HG02763 (cell line): ENCODE data around the gene TM9SF3.

Source experiments
- ATAC-seq: cut with Tn5 transposase; IDR thresholded peaks from one replicate; pipeline ENCODE4 v1.9.1; 2021; ENCODE audit warnings: mild to moderate bottlenecking, moderate library complexity; ENCODE audit not compliant: unreplicated experiment

TM9SF3 gene

DNA sequence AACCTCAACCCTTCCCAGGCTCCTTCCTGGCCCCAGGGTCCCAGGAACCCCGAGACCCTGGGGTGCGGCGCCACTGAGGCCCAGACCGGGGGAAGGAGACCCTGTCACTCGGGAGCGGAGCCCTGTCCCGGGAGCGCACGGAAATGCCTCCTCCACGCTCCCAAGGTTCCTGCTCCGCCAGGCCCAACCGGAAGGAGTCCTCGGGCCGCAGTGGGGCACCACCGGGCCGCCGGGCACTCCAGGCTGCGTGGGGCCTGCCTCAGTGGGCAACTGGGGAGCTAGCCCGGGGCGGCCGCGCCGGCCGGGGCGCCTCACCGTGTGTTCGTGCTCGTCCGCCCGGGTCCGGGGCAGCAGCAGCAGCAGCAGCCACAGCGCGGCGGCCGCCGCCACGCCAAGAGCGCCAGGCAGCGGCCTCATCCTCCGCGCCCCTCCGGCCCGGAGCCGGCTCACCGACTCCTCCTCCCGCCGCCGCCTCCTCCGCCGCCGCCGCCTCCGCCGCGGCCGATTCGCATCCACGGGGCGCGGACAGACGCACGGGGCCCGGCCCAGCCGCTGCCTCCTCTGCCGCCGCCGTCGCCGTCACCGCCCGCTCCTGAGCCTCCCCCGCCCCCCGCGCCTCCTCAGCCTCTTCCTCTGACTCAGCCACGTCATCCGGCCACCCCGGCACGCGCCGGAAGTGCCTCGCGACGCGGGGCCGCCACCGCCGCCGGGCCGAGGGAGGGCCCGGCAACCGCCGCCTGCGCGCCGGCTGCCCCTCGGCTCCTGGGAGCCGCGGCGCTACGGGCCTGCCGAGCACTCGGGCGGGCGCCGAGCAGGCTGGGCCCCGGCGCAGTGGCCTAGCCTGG is at the start of gene TM9SF3:
TM9SF3 (minus strand) TSS at position 594 of the 845 bp plus-strand sequence; CDS start at position 417, 177 bp downstream.
- ATAC-seq: peak; percentile 79

DNA sequence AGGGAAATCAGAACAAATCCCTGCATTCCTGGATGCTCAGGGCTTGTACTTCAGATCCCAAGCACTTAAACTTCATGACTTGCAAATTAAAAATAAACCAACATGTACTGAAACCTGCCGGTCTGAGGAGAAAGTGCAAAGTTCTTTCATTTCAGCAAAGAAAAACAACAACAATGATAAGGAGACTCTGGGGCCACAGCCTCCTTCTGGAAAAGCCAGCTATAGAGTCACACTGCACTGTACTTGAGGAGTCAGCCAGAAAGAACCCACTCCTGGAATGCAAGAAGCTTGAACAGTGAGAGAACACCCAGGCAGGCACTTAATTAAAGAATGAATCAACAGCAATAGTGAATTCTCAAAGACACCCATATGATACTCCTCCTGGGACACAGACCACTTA is 49.7 kb upstream of the TM9SF3 start:
- ATAC-seq: no peak

DNA sequence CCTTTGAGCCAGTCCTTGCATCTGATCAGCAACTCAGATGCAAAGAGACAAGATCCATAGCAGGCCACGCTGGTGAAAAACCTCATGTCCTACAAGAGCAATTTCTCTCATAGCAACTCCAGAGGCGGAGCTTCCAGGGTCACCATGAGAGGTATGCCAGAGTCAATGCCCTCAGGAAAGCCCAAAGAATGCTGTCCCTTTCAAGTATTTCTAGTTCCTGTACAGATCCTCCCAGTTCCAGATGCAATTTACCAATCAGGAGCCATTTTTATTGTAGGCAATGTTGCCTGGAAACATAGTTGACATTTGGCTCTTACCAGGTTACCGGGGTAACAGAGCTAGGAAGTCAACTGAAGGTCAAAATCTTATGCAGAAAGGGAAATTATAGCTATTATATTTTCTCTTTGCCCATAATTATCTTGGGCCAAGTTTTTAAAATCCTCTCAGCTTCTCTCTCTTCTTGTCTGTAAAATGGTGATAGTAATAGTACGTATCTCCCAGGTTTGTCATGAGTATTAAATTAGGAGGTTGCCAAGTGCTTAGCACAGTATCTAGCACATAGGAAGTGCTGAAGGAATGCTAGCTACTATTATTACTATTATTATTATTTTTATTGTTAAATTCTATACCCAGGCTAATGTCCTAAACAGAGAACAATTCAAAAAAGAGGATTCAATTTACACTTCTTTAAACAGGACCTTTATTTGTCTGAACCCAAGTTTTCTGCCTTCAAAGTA is 46.3 kb upstream of the TM9SF3 start:
- ATAC-seq: no peak

DNA sequence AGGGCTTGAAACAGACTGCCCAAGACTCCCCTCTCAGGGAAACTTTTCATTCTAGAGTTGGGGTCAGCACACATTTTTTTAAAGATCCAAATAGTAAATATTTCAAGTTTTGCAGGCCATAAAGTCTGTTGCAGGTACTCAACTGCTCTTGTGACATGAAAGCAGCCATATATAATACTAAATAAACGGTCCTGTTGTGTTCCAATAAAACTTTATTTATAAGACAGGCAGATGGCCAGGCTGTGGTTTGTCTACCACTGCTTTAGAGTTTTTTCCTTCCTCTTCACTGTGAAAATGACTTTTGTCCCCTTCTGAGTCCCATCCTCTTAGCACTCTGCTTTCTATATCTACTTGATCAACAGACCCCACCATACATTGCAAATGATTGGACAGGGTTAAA is 40.5 kb upstream of the TM9SF3 start:
- ATAC-seq: no peak

DNA sequence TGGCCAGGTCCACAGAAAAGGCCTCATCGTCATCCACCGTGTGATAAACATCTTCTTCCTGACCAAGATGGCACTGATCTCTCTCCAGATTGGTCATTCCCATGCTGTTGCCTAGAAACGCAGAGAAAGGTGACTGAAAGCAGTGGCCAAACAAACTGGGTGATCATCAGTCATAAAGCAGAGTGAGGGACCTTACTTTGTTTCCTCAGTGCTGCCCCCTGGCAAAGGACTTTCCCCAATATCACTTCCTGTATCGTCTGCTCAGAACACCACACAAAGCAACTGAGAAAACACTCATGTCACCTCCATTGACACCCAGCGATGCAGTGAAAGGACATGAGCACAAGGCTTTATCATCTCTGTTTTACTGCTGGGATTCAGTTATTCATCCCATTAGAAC is 40.0 kb upstream of the TM9SF3 start:
- no peak for ATAC-seq

DNA sequence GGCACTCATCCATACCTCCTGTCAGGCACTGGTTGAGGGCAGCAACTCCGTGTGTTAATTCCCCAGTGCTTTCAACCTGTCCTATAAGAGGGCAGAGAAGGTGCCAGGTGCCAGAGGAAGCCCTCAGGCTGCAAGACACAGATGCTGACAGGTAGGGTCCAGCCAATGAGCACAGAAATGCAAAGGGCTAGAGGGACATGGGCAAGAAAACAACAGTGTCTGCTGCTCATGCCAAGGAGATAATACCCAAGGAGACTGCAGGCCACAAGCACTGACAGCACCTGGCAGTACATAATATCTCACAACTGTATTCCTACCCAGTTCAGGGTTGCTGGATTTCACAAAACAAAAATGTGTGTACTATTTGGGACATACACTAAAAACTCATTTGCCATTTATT is 38.4 kb upstream of the TM9SF3 start:
- ATAC-seq: no peak

DNA sequence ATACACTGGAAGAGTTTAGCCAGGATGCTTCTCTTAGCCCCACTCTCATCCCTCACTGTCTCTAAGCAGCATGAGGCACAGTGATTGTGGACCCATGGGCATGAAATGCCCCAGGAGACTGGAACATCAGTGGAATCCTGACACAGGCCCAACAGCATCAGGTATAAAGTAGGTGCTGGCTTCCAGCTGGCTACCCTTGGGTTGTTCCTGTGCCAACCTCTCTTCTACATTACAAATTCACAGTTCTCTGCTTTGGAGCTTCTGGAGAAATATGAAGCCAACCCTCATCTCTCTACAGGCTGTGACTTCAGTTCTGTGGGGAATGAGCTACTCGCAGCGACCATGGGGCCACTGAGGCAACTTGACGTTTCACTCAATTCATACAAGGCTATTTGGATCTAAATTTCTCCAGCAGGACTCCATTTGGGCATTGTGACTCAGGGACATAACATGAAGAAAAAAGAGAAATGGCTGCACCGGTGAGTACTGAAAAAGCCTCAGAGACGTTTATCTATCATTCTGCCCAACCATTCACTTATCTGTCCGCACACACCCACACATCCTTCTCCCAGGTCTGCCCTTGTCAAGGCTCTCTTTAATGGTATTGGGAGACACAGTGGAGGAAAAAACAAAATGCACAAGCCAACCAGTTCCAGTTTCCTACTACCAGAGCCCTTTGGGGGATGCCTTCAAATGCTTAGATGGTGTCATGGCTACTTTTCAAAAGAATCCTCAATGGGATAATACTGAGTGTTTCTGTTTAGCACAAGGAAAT is 35.4 kb upstream of the TM9SF3 start:
- ATAC-seq: no peak

DNA sequence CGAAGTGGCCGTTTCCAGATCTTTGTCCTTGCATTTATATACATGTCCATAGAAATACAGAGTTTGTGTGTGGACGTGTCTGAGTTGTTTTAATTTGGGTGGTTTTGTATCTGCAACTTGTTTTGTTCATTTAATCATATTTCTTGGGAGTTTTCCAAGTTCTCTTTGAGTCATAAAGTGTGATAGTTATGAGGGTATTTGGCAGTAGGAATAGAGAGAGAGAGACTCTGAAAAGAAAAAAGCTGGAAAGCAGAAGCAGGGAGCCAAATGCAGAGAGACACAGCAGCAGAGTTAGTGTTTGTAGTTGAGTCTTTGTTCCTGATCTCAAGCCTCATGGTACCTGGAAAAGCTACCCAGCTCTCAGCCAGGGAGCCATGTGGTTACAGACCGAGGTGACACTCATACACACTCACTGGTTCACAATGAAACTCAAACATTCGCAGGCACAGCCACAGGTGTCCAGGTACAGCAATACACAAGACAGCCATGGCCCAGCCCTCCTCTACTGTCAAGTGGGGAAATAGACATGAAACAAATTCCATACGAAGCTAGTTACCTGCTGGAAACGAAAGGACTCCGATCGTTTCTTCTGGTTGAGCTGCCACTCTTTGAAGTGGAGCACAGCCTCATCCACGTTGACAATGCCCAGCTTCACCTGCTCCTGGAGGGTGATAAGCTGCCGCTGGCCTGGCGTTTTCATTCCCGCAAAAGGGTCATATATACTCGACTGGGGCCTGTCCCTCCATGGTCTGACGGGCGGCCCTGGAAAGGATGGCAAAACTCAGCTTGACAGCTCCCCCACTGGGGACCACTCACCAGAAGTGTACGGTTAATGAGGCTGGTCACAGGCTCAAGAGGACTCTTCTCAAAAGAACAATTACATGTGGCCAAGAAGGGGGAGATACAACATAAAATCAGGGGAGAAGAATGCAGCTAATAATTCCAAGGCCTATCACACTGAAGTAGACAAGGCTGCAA is 33.3 kb upstream of the TM9SF3 start:
- ATAC-seq: no peak

DNA sequence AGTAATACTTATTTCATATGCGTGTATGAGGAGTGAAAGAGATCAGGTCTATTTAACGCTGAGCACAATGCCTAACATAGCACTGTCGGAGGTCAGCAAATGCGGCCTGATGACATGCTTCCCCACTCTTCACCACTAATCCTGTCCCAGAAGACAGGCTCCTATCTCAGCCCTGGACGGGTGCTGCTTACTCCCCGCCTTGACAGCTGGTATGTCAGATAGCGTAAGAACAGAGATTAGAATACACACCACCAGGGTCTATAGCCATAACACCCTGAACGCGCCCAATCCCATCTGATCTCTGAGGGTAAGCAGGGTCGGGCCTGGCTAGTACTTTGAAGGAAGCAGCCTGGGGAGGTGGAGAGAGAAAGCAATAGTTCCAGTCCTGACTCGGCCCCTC is 32.3 kb upstream of the TM9SF3 start:
- ATAC-seq: no peak

DNA sequence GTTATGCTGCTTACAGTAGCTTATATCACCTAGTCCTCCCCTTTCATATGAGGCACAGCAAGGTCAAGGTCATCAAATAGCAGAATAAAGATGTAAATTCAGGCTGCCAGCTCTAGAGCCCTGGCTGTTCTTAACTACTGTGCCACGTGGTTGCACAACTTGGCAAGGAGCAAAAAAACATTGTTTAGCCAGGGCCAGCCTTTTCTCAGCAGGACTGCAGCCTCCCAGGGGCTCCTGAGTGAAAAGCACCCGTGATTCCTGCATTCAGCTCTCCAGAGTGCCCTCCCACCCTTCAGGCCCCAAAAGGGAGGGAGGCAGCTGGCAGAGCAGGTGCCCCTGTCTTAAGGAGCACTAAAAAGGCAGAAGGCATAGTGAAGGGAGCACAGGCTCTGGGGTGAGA is 31.8 kb upstream of the TM9SF3 start:
- ATAC-seq: no peak

DNA sequence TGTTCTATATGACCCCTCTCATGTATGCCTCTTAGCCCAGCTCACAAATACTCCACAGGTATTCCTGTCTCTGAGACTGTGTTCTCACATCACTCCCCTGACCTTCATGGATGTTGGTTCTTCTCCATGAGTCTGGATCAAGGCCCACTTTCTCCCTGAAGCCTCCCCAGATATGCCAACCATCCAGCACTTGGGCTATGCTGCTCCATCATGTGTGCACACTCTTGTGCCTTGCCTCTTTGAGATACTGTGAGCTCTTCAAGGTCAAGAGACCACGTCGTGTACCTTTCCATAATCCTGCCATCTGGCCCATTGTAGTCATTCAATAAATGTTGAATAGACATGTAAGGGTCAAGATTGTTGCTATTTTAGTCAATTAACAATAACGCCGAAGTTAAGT is 30.1 kb upstream of the TM9SF3 start:
- ATAC-seq: no peak

DNA sequence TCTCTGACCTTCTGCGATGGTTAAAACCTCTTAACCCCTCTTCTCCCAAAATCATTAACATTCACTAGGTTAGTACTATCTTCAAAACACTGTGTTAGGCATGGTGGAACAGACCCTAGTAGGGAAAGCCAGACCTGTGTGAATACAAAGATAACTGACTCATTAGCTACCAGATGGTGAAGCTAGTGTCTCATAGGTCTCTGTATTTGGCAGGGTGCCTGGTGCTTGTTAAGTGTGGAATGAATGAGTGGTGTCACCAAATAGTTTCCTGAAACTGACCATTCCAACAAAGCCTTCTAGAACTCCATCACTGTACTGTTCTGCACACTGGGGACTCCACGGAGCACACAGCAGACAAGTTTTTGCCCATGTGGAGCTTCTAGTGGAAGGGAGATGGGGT is 27.7 kb upstream of the TM9SF3 start:
- no peak for ATAC-seq

DNA sequence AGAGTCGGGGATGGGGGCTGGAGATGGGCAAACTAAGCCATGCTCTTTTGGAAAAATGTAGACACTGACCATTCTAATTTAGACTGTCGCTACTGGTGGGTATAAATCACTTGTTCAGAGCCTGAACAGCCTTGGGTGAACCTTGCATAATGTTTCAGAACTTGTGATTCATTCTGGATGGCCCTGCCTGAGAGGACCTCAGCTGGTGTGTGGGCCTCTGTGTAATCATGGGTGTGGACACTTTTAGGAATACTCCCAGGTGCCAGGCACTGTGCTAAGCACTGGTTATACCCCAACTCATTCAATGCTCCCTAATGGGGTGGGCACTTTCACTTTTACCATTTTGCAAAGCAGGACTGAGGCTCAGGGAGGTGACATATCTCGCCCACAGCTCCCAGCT is 26.8 kb upstream of the TM9SF3 start:
- no peak for ATAC-seq

DNA sequence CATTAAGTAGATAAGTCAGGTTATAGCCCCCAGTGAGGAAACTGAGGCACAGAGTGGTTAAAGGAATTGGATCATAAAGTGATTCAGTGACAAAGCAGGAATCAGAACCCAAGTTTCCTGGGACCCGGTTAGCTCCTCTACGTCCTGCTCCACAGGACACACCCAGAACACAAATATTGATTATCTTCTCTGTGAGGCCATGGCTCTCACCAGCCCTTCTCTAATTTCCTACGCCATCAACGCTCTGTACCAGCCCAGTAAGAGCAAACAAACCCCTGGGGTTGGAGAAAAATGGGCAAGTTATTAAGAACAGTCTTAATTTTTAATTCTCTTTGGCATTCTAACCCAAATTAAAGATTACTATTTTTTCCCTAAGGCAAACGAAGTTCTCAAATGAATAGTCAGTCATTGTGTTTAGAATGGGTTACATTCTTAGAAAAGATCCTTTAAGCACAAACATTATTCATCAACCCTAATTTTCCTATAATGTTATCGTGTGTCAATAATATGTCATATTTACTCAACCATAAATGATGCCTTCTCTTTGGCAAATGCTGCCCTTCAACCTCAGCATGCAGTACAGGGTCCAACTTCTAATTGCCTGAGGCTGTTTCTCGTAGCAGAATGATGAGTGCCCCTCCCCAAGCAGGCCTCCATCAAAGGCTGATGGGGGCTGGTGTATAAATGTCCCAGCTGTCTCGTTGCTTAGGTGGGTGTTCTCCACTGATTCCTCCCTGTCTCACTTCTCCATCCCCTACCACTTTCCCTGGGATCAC is 25.4 kb upstream of the TM9SF3 start:
- ATAC-seq: no peak

DNA sequence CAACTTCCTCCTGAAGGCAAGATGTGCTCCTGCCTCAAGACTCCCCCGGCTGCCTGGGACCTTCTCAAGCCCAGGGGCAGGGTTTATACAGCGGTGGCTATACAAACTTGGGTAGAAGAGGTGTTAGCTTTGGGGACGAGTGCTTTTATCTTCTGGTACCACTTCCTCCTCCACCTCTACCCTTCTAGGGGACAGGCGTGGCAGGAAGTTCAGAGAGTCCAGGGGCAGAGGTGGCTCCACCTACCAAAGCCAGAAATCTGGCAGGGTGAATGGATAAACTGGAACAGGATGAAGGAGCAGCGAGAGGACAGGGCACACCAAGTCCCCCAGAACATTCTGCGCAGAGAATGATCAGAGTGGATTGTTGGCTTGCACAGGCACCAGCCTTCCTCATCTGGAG is 24.0 kb upstream of the TM9SF3 start:
- ATAC-seq: no peak

DNA sequence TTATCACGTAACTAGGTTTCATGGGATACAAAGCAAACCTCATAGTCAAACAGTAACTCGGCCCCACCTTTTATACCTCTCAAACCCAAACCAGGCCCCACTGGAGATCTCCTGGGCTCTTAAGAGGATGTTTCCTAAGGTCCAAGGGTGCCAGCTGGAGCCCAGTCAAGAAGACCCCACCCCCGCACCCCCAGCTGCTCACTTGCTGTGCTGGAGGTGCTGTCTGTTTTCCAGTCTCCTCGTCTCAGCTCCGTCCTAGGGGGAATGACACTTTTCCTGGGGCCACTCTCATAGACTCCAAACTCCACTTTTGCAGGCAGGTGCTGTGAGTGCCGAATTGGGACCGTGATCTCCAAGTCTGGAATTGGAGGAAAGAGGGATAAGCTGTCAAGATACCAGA is 22.7 kb upstream of the TM9SF3 start:
- ATAC-seq: no peak

DNA sequence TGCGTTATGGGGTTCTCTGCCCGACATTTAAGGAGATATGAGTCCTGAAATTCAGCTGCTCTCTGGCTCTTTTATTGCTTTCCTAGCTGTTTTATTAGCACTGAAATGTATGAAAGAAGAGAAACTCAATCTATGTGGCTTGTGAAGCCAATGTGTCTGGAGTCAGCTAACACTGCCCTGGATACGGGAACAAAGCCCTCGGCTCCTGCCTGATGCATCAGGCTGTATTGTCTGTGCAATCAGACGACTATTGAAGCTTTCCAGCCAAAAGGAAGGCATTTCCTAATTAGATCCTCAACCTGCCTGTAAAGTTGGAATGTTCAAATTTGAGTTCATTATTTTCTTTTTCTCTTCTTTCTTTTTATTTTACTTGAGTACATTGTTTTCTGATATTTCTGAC is 22.0 kb upstream of the TM9SF3 start:
- no peak for ATAC-seq

DNA sequence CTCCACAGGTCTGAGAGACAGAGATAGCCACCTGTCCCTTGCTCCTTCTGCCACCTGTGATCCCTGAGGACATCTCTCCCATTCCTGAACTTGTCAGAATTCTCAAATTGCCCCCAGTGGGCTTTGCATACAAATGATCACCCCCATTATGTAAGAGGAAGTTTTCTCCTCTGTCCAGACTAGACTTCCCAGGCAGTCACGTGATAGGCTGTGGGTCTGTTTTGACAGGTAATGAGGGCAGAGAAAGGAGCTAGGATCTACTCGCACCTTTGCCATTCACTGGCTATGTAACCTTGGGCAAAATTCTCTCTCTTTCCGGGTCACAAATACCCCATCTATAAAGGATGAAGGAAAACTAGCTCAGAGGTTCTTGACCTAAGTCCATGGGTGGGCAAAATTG is 21.4 kb upstream of the TM9SF3 start:
- no peak for ATAC-seq

DNA sequence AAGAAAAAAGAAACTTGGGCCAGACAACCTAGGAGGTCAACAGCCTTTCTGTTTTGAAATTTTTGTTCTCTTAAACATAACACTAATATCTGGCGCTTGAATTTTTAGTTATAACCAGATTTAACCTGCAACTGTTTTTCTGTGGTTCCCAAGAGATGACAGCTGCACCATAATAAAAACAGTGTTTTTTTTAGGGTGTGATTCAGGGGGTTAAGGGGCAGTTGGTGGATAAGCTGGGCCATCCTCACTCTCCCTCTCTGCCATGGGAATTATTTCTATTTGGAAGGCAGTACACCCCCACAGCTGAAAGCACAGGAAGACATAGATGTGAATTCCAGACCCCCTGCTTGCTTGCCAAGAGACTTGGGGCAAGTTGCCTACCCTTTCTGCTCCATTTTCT is 20.1 kb upstream of the TM9SF3 start:
- no peak for ATAC-seq

DNA sequence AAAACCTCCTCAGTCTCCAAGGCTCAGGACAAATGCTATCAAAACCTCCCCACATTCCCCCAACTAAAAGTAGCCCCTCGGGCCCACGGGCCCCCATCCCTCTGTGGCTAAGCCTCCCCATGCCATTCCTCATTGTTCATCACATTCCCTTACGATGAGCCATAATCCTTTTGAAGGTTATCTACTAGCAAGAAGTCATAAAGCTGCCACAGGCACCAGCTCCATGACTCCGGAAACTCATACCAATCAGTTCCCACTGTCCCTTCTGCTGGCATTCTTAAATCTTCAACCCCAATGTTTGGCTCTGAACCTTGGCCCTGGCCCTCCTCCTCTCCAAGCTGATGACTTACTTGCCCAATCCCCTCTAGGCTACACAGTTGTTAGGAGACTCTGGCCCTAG is 19.4 kb upstream of the TM9SF3 start:
- ATAC-seq: no peak
